ENCODE results near the gene HOXA11. TPM values are rescaled to one million over a fixed set of nuclear protein-coding genes. Genes with fewer than 3 reads are reported as not detected.

Gene HOXA11
- total RNA-seq, 1 experiment from 2014 or later: 5.9 TPM

GRCh38 chr7:27152816-27153442 is 32.1 kb downstream of the HOXA11 start:
- no peaks in the 10 kb centered on the region; the same call in 1 of the 2 replicates for H3K27me3 ChIP-seq (replicated peaks)
- H3K27ac ChIP-seq: no peak overlapping the region
- H3K36me3 ChIP-seq: no peaks in the 10 kb centered on the region
- DNase-seq (ENCODE audit: low read depth in 1 of 2, low spot score in 2 of 2): peak in 1 of 2 experiments; percentile 37
- peak overlapping the region; percentile 37; the same call in 1 of the 2 replicates for H3K4me3 ChIP-seq
- H3K9me3 ChIP-seq (replicated peaks): no peaks in the 10 kb centered on the region
- peaks cover 47% of the 10 kb centered on the region for H3K4me1 ChIP-seq (replicated peaks)

GRCh38 chr7:27151931-27152815 is 32.9 kb downstream of the HOXA11 start, which contains the start of gene HOXA3:
HOXA3 (minus strand) TSS chr7:27152583; CDS start chr7:27110640, 41,943 bp downstream.
- H3K4me3 ChIP-seq: peak within 1 kb of the TSS; percentile 37
- H3K27me3 ChIP-seq (replicated peaks): no peaks in the 10 kb centered on the region; the same call in 1 of the 2 replicates
- H3K27ac ChIP-seq: no peak within 1 kb of the TSS
- peak in 1 of 2 experiments; percentile 57 for DNase-seq (ENCODE audit: low read depth in 1 of 2, low spot score in 2 of 2)
- H3K36me3 ChIP-seq: no peaks in the 10 kb centered on the region
- H3K9me3 ChIP-seq (replicated peaks): no peaks in the 10 kb centered on the region
- peaks cover 52% of the 10 kb centered on the region for H3K4me1 ChIP-seq (replicated peaks)

- Histone ChIP-seq H3K27me3 (replicated peaks) (no peaks in the 10 kb centered on the region; the same call in 1 of the 2 replicates), H3K9me3 (replicated peaks) (no peaks in the 10 kb centered on the region), H3K4me3 (peak overlapping the region; percentile 37), H3K36me3 (no peaks in the 10 kb centered on the region), H3K27ac (no peak overlapping the region), H3K4me1 (replicated peaks) (peaks cover 59% of the 10 kb centered on the region)
- peak in 1 of 2 experiments; percentile 51 for DNase-seq (ENCODE audit: low read depth in 1 of 2, low spot score in 2 of 2)
These were observed 33.6 kb downstream of the HOXA11 start for GRCh38 chr7:27151341-27151930.

GRCh38 chr7:27150568-27151340 is 34.3 kb downstream of the HOXA11 start:
- Histone ChIP-seq H3K4me1 (replicated peaks) (peaks cover 59% of the 10 kb centered on the region), H3K27me3 (replicated peaks) (no peaks in the 10 kb centered on the region; the same call in 1 of the 2 replicates), H3K27ac (no peak overlapping the region), H3K4me3 (peak overlapping the region; percentile 37), H3K36me3 (no peaks in the 10 kb centered on the region), H3K9me3 (replicated peaks) (no peaks in the 10 kb centered on the region)
- peak; percentile 70 to 88 for DNase-seq (ENCODE audit: low read depth in 1 of 2, low spot score in 2 of 2)

GRCh38 chr7:27149842-27150567 is 35.0 kb downstream of the HOXA11 start:
- Histone ChIP-seq H3K4me1 (replicated peaks) (peaks cover 53% of the 10 kb centered on the region), H3K27ac (no peak overlapping the region), H3K9me3 (replicated peaks) (no peaks in the 10 kb centered on the region), H3K36me3 (no peaks in the 10 kb centered on the region), H3K27me3 (replicated peaks) (no peaks in the 10 kb centered on the region; the same call in 1 of the 2 replicates), H3K4me3 (peak overlapping the region; percentile 37)
- no peak for DNase-seq (ENCODE audit: low read depth in 1 of 2, low spot score in 2 of 2)

GRCh38 chr7:27148756-27149641 is 36.0 kb downstream of the HOXA11 start:
- H3K27me3 ChIP-seq (replicated peaks): no peaks in the 10 kb centered on the region; the same call in 1 of the 2 replicates
- 0 out of 2 replicates have a peak, but pooled peaks cover 3% of the 10 kb centered on the region for H3K36me3 ChIP-seq
- peak overlapping the region; percentile 25 for H3K27ac ChIP-seq
- no peaks in the 10 kb centered on the region for H3K9me3 ChIP-seq (replicated peaks)
- no peak for DNase-seq (ENCODE audit: low read depth in 1 of 2, low spot score in 2 of 2)
- peak overlapping the region; percentile 18 for H3K4me3 ChIP-seq
- peaks cover 58% of the 10 kb centered on the region for H3K4me1 ChIP-seq (replicated peaks)

GRCh38 chr7:27148031-27148755 is 36.8 kb downstream of the HOXA11 start:
- DNase-seq (ENCODE audit: low read depth in 1 of 2, low spot score in 2 of 2): no peak
- Histone ChIP-seq H3K9me3 (replicated peaks) (no peaks in the 10 kb centered on the region), H3K36me3 (peaks cover 7% of the 10 kb centered on the region), H3K27me3 (replicated peaks) (no peaks in the 10 kb centered on the region), H3K27ac (peak overlapping the region; percentile 25), H3K4me1 (replicated peaks) (peaks cover 65% of the 10 kb centered on the region), H3K4me3 (peak overlapping the region; percentile 18)

GRCh38 chr7:27147199-27148030 is 37.6 kb downstream of the HOXA11 start, which contains the start of gene HOXA6:
HOXA6 (minus strand) TSS chr7:27147774; CDS start chr7:27147749, 25 bp downstream.
- Histone ChIP-seq H3K36me3 (peaks cover 9% of the 10 kb centered on the region), H3K9me3 (replicated peaks) (no peaks in the 10 kb centered on the region), H3K27ac (peak within 1 kb of the TSS; percentile 25), H3K4me1 (replicated peaks) (peaks cover 67% of the 10 kb centered on the region), H3K27me3 (replicated peaks) (no peaks in the 10 kb centered on the region), H3K4me3 (peak within 1 kb of the TSS; percentile 18)
- DNase-seq (ENCODE audit: low read depth in 1 of 2, low spot score in 2 of 2): no peak

GRCh38 chr7:27146491-27147198 is 38.4 kb downstream of the HOXA11 start:
- Histone ChIP-seq H3K36me3 (peaks cover 11% of the 10 kb centered on the region), H3K4me3 (no peak overlapping the region), H3K9me3 (replicated peaks) (no peaks in the 10 kb centered on the region), H3K27me3 (replicated peaks) (no peaks in the 10 kb centered on the region), H3K4me1 (replicated peaks) (peaks cover 62% of the 10 kb centered on the region), H3K27ac (no peak overlapping the region)
- DNase-seq (ENCODE audit: low read depth in 1 of 2, low spot score in 2 of 2): no peak

- H3K9me3 ChIP-seq (replicated peaks): no peaks in the 10 kb centered on the region
- DNase-seq (ENCODE audit: low read depth in 1 of 2, low spot score in 2 of 2): no peak
- H3K4me1 ChIP-seq (replicated peaks): peaks cover 57% of the 10 kb centered on the region
- H3K27ac ChIP-seq: no peak overlapping the region
- peaks cover 12% of the 10 kb centered on the region for H3K36me3 ChIP-seq
- no peaks in the 10 kb centered on the region for H3K27me3 ChIP-seq (replicated peaks)
- H3K4me3 ChIP-seq: no peak overlapping the region
These were observed 39.1 kb downstream of the HOXA11 start for GRCh38 chr7:27145914-27146412.

Data from SJSA1 (cell line).